K562 (cell line): ENCODE results near the gene HYAL1. TPM values are rescaled to one million over a fixed set of nuclear protein-coding genes. Genes with fewer than 3 reads are reported as not detected.

Source experiments
- ATAC-seq: fragments of 200-7000 bp; cut with Tn5 transposase; 3 replicates; pipeline ENCODE4 v1.9.1; 2020; ENCODE audit warnings: moderate library complexity
- BruUV-seq: library from RNA; stranded (reverse); fragments of 400-500 nt; replicated peaks from 2 replicates; lab custom pipeline; 2021; lab: Mats Ljungman, UMichigan
- CTCF ChIA-PET: fragments of 300-600 bp; formaldehyde crosslinking; extraction: SDS; loops from one replicate; lab custom pipeline; 2021; ENCODE audit warnings: low intra/inter-chr PET ratio; lab: Yijun Ruan, JAX
- POLR2A ChIA-PET: fragments of 300-600, 350-650 bp; sonication (Branson Sonifier 250); formaldehyde crosslinking; extraction: SDS; loops from one replicate; lab custom pipeline; 2021; ENCODE audit warnings: antibody characterized with exemption, inconsistent platforms; lab: Yijun Ruan, JAX
- DNase-seq, 4 experiments: peaks; one replicate each; pipeline versions ENCODE4 v3.0.0 to v3.0.0-alpha.2; 2011 to 2018; ENCODE audit warnings: low spot score in 3 of 4, mixed read lengths in 3 of 4; ENCODE audit errors: extremely low read depth in 1 of 4
- FAIRE-seq: peaks from 2 replicates; lab custom pipeline; 2011; peaks lifted over from hg19 to GRCh38; lab: Jason Lieb, UNC
- H2AFZ ChIP-seq: 2 replicates; pipeline ENCODE4 v1.6.0; 2011; ENCODE audit warnings: low read depth, low read length, control low read depth, inconsistent platforms
- H3K27ac ChIP-seq: fragments of 200-600 bp; 3 replicates; pipeline ENCODE4 v1.8.0; 2011; ENCODE audit warnings: low read depth, mild to moderate bottlenecking, control low read depth, inconsistent platforms, low read length, moderate library complexity, mixed read lengths; ENCODE audit errors: extremely low read depth
- H3K27me3 ChIP-seq, 2 experiments: fragments of 300-600 bp in 1 of 2; 2 replicates in 1 of 2; 3 replicates in 1 of 2; pipeline versions ENCODE4 v1.6.0 to v1.8.0; 2011; ENCODE audit warnings: inconsistent platforms in 2 of 2, low read length in 2 of 2, mild to moderate bottlenecking in 1 of 2, mixed read lengths in 1 of 2, moderate library complexity in 1 of 2; ENCODE audit not compliant: control insufficient read depth in 2 of 2, insufficient read depth in 2 of 2
- H3K36me3 ChIP-seq: fragments of 300-600 bp; 3 replicates; pipeline ENCODE4 v1.8.0; 2011; ENCODE audit warnings: mild to moderate bottlenecking, low read length, inconsistent platforms; ENCODE audit not compliant: control insufficient read depth, insufficient read depth
- H3K4me1 ChIP-seq, 2 experiments: fragments of 200-600 bp in 1 of 2; replicated peaks in 1 of 2; 2 replicates in 1 of 2; 3 replicates in 1 of 2; pipeline versions ENCODE4 v1.5.1 to v1.8.0; 2011; ENCODE audit warnings: inconsistent platforms in 2 of 2, low read length in 2 of 2, mild to moderate bottlenecking in 1 of 2, mixed read lengths in 1 of 2, moderate library complexity in 1 of 2; ENCODE audit not compliant: control insufficient read depth in 2 of 2, insufficient read depth in 2 of 2
- H3K4me2 ChIP-seq: 2 replicates; pipeline ENCODE4 v1.6.1; 2011; ENCODE audit warnings: low read length, control low read depth, inconsistent platforms, mixed read lengths; ENCODE audit not compliant: insufficient read depth
- H3K4me3 ChIP-seq: fragments of 200-600 bp; sonication (generic), shearing (Covaris generic); 2 replicates; pipeline ENCODE4 v1.5.1; 2016; ENCODE audit warnings: control low read depth, inconsistent platforms
- H3K79me2 ChIP-seq: fragments of 200-600 bp; 3 replicates; pipeline ENCODE4 v1.8.0; 2011; ENCODE audit warnings: low read length, inconsistent platforms; ENCODE audit not compliant: control insufficient read depth, insufficient read depth
- H3K9ac ChIP-seq, 2 experiments: 2 replicates each; pipeline versions ENCODE4 v1.6.0 to v1.6.1; 2011; ENCODE audit warnings: low read depth in 2 of 2, low read length in 2 of 2, control low read depth in 1 of 2, inconsistent platforms in 1 of 2, mild to moderate bottlenecking in 1 of 2, mixed read lengths in 1 of 2; ENCODE audit not compliant: insufficient read depth in 1 of 2
- H3K9me1 ChIP-seq: one replicate; pipeline ENCODE4 v1.6.0; 2011; ENCODE audit warnings: inconsistent platforms, mild to moderate bottlenecking, low read length, moderate library complexity; ENCODE audit not compliant: control insufficient read depth, insufficient read depth
- H3K9me3 ChIP-seq: replicated peaks from 2 replicates; pipeline ENCODE4 v1.5.1; 2011; ENCODE audit warnings: low read depth, low read length, inconsistent platforms; ENCODE audit not compliant: control insufficient read depth, insufficient read depth
- H4K20me1 ChIP-seq: replicated peaks from 2 replicates; pipeline ENCODE4 v1.6.1; 2011; ENCODE audit warnings: low read length, inconsistent platforms, mixed read lengths; ENCODE audit not compliant: control insufficient read depth, insufficient read depth
- RBM22 ChIP-seq: fragments of 200-400 bp; formaldehyde crosslinking; IDR thresholded peaks from 2 replicates; pipeline ENCODE4 v1.6.1; 2018; ENCODE audit warnings: low read length, low read depth; ENCODE audit not compliant: poor library complexity, severe bottlenecking
- RFX5 ChIP-seq: IDR thresholded peaks from 2 replicates; pipeline ENCODE4 v1.6.1; 2011; ENCODE audit warnings: low read depth, mild to moderate bottlenecking, improper control_type of control experiment, low read length
- ZNF384 ChIP-seq: IDR thresholded peaks from 2 replicates; pipeline ENCODE4 v1.6.1; 2012; ENCODE audit warnings: low read depth, low read length, improper control_type of control experiment
- ZNF586 ChIP-seq: fragments of 450-650 bp; formaldehyde crosslinking; conservative IDR thresholded peaks from 2 replicates; pipeline ENCODE4 v1.4.0; 2020; ENCODE audit warnings: mild to moderate bottlenecking, moderate library complexity
- ZNF589 ChIP-seq: fragments of 200-800 bp; sonication (Bioruptor generic); IDR thresholded peaks from 2 replicates; pipeline ENCODE4 v1.6.1; 2016; ENCODE audit warnings: low read depth, missing genetic modification characterization, missing compliant biosample characterization
- WGBS: fragments of 100-300 bp; shearing (Covaris generic); methylation state at CpG from one replicate; pipeline ENCODE4 v1.1.6; 2016; ENCODE audit warnings: low coverage, mixed read lengths; ENCODE audit not compliant: insufficient coverage; ENCODE audit errors: missing lambda C conversion rate; 5-methylcytosine and 5-hydroxymethylcytosine counted together
- in situ Hi-C: fragments of 300-500 bp; cut with MboI; formaldehyde crosslinking; loops from 4 replicates; pipeline ENCODE4 v1.15.0; 2018; ENCODE audit warnings: inconsistent platforms, mixed read lengths
- intact Hi-C: fragments of 100-400 bp; cut with micrococcal nuclease; formaldehyde crosslinking; loops from 2 replicates; pipeline ENCODE4 v1.14.2; 2022
- polyA plus RNA-seq, 8 experiments: library from polyadenylated mRNA; depleted of rRNA in 4 of 8; stranded (reverse) in 5 of 8; unstranded in 3 of 8; fragments of >200 nt; fragmentation: Nextera tagmentation in 2 of 8; fragmentation: Illumina TruSeq in 1 of 8; extraction: Ambion mirVana in 2 of 8; extraction: Trizol in 1 of 8; gene quantifications; 2 replicates each; pipeline versions ENCODE4 v1.2.1 to v1.2.3, GENCODE V29; 2011 to 2014; ENCODE audit warnings: inconsistent platforms in 1 of 8, missing spikeins in 1 of 8
- total RNA-seq, 7 experiments: library from RNA; depleted of rRNA in 6 of 7; stranded (reverse); fragments of >200 nt in 6 of 7; fragmentation: Illumina TruSeq in 2 of 7; extraction: Trizol in 2 of 7; gene quantifications; 2 replicates each; pipeline versions ENCODE4 v1.2.1 to v1.2.3, GENCODE V29; 2011 to 2021; ENCODE audit warnings: low replicate concordance in 1 of 7

Gene HYAL1
- total and polyA plus RNA-seq, 9 of the 15 experiments (the other 6 are each of a cell fraction or from before 2014, with no cell fraction given), result 1.4 to 8.5 (median 4.7) TPM

DNA sequence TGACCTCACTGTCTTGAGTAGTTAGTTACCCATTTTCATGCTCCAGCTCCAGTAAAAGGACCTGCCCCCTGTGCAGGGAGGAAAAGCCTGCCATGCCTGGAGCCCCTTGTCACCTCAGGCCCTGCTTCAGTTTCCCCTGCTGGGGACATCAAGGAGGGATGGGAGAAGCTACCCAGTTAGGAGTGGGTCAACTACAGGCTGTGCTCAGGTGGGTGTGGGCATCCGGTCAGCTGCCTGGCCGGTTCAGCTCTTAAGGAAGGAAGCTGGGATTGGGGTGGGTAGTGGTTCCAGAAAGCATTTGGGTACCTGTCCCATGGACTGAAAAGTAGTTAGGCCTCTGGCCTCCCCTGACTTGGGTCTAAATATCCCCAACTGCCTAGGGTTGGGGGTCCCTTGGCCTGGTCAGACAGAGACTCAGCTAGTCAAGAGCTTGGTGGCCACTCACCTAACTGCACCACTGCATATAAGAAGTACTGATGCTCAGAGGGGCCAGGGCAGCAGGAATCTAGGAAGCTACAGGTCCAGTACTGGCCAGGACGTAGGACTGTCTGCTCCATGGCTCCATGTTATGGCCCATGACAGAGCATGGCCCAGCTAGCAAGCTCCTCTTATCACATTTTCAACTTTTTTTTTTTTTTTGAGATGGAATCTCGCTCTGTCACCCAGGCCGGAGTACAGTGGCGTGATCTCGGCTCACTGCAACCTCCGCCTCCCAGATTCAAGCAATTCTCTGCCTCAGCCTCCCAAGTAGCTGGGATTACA, 23.9 kb downstream of the HYAL1 start:
- no peak overlapping the region for H3K4me3 ChIP-seq
- no TSS peak for BruUV-seq
- no peaks in the 10 kb centered on the region for H3K9me1 ChIP-seq
- 62% methylated on average over 2 of the region's 8 CpGs for WGBS
- ChIA-PET POLR2A (interaction anchor here (0.6 to 1.7 kb wide), 5 partner anchors 12 to 49 kb away, joined by 3 to 8 read pairs (median 3); partner anchors contain the start of genes HYAL3, IFRD2, NAA80 and TUSC2), CTCF (interaction anchor here (0.7 kb wide), 1 partner anchor 31 kb away, joined by 4 read pairs; no protein-coding TSS in a partner anchor)
- no peaks in the 10 kb centered on the region for H3K79me2 ChIP-seq
- H3K9me3 ChIP-seq, result no peaks in the 10 kb centered on the region
- peak; percentile 54 for ATAC-seq
- no peaks in the 10 kb centered on the region for H3K36me3 ChIP-seq
- H3K4me1 ChIP-seq, result peaks cover 0 to 17% of the 10 kb centered on the region in 2 experiments; a peak in 2 of 5 replicates
- peak overlapping the region; percentile 20; the same call in 1 of the 2 replicates for H2AFZ ChIP-seq
- intact Hi-C loops, result no loop called here
- no peak overlapping the region; a peak in 1 of 4 replicates for H3K9ac ChIP-seq
- no peak for FAIRE-seq
- no peak for DNase-seq
- no peak overlapping the region for H3K27ac ChIP-seq
- H4K20me1 ChIP-seq, result no peaks in the 10 kb centered on the region
- H3K27me3 ChIP-seq, result no peaks in the 10 kb centered on the region
- no peak for TF ChIP-seq RFX5
- no peak for TF ChIP-seq ZNF589
- TF ChIP-seq RBM22, result no peak
- TF ChIP-seq ZNF586 (CRISPR knock-in tag), result no peak
- TF ChIP-seq ZNF384, result peak; percentile 56
- TF ChIP-seq, all 486 proteins: peak for 1
- in situ Hi-C loops, result no loop called here
- H3K4me2 ChIP-seq, result no peak overlapping the region
